GM06990 (cell line): ENCODE results near the gene NLRP6.

Experiments used
- DNase-seq: peaks from one replicate; pipeline ENCODE4 v3.0.0-alpha.2; 2011; ENCODE audit not compliant: insufficient read length; ENCODE audit errors: extremely low read depth
- H3K27me3 ChIP-seq: replicated peaks from 2 replicates; pipeline ENCODE4 v1.6.0; 2011; ENCODE audit warnings: low read length; ENCODE audit not compliant: control insufficient read depth, insufficient read depth
- H3K36me3 ChIP-seq: 2 replicates; pipeline ENCODE4 v1.5.1; 2011; ENCODE audit warnings: low read length; ENCODE audit not compliant: control insufficient read depth, insufficient read depth
- H3K4me3 ChIP-seq: replicated peaks from 2 replicates; pipeline ENCODE4 v1.5.1; 2011; ENCODE audit warnings: low read depth, mild to moderate bottlenecking, control low read depth, low read length
- CTCF ChIP-seq: IDR thresholded peaks from 2 replicates; pipeline ENCODE4 v1.5.1; 2011; ENCODE audit warnings: low read length, control low read depth, mild to moderate bottlenecking, inconsistent platforms; ENCODE audit not compliant: insufficient read depth, poor library complexity, severe bottlenecking

Gene NLRP6

DNA sequence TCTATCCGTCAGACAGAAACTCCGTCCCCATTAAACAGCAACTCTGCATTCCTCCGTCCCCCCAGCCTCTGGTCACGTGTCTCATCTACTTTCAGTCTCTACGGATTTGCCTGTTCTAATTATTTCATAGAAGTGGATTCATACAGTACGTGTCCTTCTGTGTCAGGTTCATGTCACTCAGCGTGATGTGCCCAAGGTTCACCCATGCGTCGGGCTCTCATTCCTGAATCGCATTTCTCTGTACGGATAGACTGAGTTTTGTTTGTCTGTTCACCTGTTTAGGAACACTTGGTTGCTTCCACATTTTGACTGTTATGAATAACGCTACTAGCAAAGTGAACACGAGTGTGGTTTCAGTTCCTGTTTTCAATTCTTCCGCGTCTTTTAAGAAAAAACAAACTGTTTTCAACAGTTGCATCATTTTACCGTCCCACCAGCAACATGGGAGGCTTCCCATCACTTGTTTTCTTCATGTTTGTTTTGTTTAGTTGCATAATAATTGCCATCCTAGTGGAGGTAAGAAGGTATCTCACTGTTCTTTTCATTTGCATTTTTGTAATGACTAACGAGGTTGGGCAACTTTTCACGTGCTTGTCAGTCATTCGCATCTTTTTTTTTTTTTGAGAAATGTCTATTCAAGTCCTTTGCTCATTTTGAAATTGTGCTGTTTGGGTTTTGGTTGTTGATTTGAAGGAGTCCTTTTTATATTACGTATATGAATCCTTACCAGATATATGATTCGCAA lies 8.9 kb upstream of the NLRP6 start:
- Histone ChIP-seq H3K4me3 (peak overlapping the region; percentile 67), H3K36me3 (no peaks in the 10 kb centered on the region), H3K27me3 (no peaks in the 10 kb centered on the region)
- TF ChIP-seq CTCF, result no peak
- DNase-seq, result peak; percentile 84

DNA sequence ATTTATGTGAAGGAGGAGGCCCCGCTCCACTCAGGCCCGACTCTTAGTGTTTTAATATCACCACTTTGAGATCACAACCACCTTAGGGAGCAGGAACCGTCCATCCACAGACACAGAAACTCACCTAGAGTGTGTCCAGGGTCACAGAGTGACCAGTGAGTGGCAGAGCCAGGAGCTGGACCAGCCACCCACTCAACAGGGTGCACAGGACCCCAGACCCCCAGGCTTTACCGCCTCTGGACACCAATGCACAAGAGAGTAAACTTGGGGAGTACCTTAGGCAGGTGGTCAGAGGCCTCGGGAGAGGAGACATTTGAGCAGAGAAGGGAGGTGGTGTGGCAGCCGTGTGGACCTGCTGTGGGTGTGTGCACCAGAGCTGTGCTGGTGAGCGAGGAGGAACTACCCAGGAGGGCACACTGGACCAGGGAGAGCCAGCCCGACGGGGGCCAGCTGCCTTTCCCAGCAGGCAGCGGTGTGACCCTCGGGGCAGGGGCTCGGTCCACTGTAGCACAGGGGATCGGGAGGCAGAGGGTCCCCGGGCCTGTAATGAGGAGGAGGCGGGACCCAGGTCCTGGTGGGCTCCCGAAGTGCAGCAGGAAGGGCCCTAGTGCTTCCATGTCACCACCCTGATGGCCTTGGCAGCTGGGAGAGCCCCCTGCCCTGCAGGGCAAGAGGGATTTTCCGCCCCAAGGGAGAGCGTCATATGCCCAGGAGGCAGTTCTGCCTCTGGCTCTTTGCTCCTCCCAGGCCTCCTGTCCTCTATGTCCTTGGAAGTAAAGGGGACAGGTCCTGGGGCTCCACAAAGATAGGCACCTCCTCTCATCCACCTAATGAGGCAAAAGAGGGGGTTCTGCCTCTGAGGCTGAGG lies 7.5 kb upstream of the NLRP6 start:
- DNase-seq, result no peak
- Histone ChIP-seq H3K27me3 (no peaks in the 10 kb centered on the region), H3K36me3 (no peaks in the 10 kb centered on the region), H3K4me3 (no peak overlapping the region)
- no peak for TF ChIP-seq CTCF

- TF ChIP-seq CTCF, result no peak
- DNase-seq, result no peak
- Histone ChIP-seq H3K27me3 (no peaks in the 10 kb centered on the region), H3K36me3 (no peaks in the 10 kb centered on the region), H3K4me3 (no peak overlapping the region)
Measured at GRCh38 chr11:271319-271715, 6.9 kb upstream of the NLRP6 start.

- no peak for TF ChIP-seq CTCF
- H3K27me3 ChIP-seq, result no peaks in the 10 kb centered on the region
- no peaks in the 10 kb centered on the region for H3K36me3 ChIP-seq
- DNase-seq, result no peak
- H3K4me3 ChIP-seq, result no peak overlapping the region
Measured at GRCh38 chr11:272195-272930, 5.8 kb upstream of the NLRP6 start.

DNA sequence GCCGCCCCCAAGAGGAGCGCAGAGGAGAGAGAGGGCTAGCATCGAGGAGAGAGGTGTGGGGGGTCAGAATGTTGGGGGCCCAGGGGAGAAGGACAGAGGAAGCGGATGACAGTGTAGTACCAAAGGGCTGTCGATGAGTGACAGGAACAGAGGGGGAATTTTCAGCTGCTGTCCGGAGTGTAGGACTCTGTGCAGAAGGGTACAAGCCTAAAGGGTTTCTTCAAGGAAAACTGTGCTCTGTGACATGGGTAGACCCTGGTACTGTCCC lies 5.3 kb upstream of the NLRP6 start:
- Histone ChIP-seq H3K36me3 (no peaks in the 10 kb centered on the region), H3K27me3 (no peaks in the 10 kb centered on the region), H3K4me3 (no peak overlapping the region)
- no peak for DNase-seq
- no peak for TF ChIP-seq CTCF
